Stimulated activated CD8-positive, alpha-beta memory T cell treated with anti-CD3 and anti-CD28 coated beads, Interleukin-7, amount 100 ng/mL, for 4 hours (primary cell): ENCODE data around the gene PRKACG.
"Not testable (repeated sequence)": the region's sequence is repeated elsewhere in the genome, so short reads cannot be mapped to it uniquely, and the experiment has no call there.

ENCODE experiments used
- DNase-seq, 2 donors: peaks; one replicate each; pipeline ENCODE4 v3.0.0-alpha.2; 2020; ENCODE audit warnings: low read depth in 2 of 2

Gene PRKACG

DNA sequence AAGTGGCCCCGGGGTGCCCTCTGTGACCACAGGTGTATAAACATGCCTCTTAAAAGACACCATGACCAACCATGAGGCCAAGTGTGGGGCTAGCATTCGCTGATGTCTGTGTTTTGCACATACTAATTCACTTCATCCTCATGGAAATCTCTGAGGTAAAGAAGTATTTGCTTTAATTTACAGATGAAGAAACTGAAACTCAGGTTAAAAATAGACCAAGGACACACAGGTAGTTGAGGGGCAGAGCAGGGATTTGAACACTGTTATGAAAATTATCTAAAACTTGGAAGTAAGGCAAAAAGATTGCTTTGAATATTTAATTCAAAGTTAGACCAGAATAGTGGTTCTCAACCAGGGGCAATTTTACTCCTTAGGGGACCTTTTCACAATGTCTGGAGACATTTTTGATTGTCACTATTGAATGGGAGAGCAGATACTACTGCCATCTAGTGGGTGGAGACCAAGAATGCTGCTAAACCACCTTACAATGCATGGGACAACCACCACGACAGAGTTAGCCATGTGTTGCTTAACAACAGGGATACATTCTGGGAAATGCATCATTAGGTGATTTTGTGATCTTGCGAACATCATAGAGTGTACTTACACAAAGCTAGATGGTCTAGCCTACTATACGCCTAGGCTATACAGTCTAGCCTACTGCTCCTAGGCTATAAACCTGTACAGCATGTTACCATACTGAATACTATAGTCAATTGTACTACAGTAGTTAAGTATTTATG lies 13.6 kb upstream of the PRKACG start:
- peak in 1 of 2 donors; percentile 11 for DNase-seq

DNA sequence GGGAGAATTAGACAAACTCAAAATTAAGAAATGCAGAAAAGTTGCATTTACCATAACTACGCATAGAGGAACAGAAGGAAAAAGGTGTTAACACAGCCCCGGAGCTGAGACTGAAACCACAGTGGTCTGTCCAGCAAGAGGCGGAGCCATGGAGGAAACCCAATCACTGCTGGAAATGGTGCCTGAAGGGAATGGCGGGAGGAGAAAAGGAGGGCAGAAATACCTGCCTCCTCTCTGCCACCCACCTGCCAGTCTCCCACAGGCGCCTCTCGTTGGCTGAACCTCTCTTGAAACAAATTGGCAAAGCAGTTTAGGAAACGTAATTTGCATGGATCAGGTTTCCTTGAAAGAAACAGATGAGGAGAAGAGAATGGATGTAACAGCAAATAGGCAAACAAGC lies 9.7 kb upstream of the PRKACG start:
- no peak for DNase-seq

DNA sequence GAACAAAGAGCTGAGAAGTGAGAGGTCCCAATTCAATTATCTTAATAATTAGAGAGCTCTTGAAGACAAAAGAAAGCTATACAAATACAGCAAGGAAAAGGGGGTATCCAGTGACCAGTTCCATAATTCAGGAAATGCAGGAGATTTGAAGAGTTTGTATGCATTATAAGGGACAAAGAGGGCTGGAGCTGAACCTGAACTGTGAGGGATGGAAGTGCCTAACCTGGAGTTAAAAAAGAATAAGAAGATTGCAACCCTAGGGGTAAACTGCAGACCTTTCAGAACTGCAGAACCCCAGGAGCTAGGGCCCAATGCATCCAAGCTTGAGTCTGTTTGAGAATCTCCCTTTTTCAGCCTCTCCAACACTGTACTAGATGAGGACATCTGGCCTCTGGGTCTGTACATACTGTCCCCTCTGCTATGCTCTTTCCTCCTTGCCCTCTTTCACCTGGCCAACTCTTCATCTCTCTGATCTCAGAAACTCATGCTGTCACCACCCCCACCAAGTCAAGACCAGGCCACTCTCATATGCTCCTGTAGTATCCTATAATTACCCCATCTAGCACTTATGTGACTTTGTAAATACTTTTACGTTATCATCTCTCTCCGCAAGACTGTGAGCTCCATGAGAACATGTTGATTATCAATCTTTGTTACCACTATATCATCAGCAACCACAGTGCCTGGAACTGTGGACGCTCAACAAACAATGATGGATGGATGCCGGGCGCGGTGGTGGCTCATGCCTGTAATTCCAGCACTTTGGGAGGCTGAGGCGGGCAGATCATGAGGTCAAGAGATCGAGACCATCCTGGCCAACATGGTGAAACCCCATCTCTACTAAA lies 6.6 kb upstream of the PRKACG start:
- no peak for DNase-seq

DNA sequence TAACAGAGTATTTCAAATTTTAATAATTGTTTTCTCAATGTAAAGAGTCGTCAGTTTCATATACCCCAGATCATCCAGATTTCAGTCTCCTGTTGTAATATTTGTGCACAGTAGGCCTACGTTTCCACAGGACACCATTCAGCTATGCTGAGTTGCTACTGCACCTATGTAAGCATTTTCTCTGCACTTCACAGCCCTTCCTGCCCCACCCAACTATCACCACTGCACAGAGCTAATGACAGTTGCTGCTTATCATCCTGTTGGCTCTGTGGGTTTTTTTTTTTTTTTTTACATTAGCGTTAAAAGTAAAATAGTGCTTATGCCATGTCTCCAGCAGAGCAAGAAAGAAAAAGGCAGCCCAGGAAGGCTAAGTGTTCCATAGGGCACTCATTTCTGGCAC lies 5.9 kb upstream of the PRKACG start:
- no peak for DNase-seq

DNA sequence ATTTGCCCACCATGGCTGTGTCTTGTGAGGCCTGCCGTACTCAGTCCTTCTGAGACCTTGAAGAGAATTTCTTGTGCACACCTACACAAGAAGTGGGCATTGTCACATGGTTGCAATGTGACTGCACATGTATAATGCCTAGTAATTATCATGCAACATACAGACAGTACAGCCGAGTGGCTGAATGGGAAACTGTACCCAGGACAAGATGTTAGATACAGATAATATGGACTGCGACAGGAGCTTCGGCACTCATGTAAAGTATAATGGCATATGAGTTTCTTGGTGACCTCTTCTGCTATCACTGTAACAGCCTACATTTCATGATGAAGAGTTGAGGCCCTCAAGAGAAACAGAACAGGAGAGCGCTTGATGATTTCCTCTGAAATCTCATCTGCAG lies 4.8 kb upstream of the PRKACG start:
- no peak for DNase-seq

DNA sequence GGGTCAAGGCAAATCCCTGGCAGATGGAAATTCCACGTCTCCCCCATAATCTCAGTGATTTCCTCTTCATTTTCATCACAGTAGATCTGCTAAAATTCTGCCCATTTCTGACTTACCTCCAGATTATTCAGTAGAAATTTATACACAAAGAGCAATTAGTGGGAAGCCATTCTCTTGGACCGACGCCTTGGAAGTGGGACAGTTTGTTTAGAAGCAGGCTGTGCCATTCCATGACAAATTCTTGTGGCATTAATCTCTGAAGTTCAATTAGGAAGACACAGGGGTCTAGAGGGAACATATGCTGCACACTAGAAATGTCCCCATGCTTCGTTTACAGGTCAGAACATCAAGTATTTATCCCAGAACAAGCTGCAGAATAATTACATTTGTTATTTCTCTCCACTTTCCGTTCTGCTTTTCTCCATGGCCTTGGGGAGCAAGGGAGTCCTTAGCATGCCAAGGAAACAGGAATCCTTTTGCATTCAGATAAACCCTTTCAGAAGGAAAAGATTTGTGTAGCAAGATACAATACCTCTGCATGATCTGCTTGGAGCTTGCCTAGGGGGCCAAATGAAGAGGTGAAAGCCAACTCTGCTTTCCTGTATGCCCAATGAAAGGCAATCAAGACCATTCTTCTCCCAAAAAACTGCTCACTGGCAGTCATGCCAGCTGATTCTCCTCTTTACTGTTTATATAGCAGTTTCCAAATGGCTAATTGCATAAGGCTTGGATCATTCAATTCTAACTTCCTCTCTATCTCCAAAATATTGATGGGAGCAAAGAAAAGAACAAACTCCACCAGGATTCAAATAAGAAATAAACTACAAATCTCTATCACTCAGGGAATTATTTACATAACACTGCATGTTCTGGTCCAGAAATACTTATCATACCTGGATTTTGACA lies 2.5 kb upstream of the PRKACG start:
- no peak for DNase-seq

DNA sequence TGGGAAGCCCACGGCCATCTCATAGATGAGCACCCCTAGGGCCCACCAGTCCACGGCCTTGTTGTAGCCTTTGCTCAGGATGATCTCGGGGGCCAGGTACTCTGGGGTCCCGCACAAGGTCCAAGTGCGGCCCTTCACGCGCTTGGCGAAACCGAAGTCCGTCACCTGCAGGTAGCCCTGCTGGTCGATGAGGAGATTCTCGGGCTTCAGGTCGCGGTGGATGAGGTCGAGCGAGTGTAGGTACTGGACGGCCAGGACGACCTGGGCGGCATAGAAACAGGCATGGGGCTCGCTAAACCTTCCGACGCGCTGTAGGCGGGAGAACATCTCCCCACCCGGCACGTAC lies 558 bp downstream of the PRKACG start:
- no peak for DNase-seq

DNA sequence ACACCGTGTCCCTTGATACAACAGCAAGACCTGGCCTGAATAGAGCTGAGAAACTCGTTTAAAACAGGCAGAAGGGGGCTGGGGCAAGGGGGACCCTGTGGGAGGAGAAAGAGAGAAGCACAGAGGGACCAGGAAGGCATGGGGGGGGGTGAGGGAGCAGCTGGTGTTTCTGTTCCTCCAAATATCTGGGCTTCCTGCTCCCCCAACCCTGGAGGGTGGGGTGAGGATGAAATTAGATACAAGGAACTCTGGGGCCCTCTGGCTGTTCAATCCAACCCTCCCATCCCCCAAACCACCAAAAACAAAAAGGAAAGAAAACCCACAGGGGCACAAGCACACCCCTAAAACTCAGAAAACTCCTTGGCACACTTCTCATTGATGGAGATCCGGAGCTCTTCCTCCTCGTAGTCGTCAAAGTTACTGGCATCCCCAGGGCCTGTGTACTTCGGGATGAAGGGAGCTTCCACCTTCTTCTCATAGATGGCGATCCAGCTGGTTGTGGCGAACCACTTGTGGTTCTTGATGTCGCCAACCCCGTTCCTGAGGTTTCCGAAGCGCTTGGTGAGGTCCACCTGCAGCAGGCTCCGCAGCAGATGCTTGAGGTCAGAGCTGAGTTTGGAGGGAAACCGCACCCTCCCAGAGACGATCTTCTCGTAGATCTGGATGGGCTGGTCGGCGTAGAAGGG lies 1.1 kb downstream of the PRKACG start:
- DNase-seq, result no peak

DNA sequence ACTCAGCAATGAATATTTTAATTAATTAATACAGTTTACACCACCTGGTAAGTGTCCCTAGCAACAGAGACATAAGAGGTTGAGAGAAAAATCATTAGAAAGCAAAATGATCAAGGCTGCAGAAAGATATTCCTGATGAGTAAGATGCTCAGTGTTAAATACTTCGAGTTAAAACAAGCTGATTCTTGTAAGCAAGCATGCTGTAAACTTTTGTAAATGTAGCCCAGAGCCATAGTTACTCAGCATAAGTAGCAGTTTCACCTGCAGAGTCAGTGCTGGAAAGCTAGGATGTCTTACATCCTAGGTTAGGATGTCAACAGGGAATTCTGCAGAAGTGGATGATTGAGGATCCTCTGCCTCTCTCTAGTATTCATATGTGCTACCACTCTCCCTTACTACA lies 4.2 kb downstream of the PRKACG start:
- no peak for DNase-seq

DNA sequence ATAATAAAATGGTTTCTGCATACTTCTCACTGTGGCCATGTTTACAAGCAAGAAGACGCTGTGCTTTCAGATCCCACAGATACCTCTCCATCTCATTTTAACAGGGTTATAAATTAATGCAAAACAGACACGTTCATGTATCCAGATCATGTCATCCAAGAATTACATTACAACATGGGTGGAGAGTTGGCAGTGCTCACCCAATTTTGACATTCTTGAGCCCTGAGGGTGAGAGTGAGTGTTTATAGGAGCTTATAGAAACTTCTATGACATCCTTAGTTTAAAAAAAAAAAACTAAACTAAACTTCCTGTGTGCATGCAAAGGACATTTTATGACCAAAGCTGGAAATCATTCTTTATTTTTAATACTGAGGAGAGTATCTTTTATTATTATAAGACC lies 9.1 kb downstream of the PRKACG start:
- no peak for DNase-seq

DNA sequence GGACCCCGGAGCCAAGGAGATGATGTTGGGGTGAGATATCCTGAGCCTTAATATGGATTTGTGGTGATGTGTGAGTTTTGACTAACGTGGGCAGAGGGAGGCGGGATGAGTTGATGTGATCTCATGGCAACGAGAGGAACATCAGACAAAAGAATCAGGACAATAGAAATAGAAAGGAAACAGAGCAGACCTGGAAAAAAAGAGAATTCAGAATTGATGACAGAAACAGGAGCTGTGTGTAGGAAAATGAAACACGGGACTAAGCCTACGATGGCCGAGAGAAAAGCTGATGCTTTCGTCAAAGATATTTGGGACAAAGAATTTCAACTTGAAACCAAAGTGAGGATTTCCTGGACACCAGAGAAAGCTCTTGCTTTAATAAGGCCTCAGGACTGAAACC lies 10.9 kb downstream of the PRKACG start:
- DNase-seq, result no peak

DNA sequence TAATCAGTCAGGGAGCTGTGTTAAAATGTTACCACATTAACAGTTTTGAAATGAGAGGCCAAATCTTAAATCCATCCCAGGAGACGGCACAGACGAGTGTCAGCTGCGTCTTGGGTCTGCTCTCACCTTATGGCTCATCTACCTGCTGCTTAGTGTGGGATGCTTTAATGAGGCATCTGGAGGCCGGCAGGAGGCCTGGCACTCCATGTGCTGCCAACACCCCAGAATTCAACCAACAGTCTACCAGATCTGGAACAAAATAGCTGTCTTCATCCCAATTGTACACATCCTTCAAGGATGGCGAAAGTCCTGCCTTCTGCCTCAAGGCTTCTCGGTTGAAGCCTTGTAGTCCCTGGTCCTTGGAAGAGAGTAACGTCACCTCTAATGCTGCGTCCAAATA lies 12.0 kb downstream of the PRKACG start:
- no peak for DNase-seq

DNA sequence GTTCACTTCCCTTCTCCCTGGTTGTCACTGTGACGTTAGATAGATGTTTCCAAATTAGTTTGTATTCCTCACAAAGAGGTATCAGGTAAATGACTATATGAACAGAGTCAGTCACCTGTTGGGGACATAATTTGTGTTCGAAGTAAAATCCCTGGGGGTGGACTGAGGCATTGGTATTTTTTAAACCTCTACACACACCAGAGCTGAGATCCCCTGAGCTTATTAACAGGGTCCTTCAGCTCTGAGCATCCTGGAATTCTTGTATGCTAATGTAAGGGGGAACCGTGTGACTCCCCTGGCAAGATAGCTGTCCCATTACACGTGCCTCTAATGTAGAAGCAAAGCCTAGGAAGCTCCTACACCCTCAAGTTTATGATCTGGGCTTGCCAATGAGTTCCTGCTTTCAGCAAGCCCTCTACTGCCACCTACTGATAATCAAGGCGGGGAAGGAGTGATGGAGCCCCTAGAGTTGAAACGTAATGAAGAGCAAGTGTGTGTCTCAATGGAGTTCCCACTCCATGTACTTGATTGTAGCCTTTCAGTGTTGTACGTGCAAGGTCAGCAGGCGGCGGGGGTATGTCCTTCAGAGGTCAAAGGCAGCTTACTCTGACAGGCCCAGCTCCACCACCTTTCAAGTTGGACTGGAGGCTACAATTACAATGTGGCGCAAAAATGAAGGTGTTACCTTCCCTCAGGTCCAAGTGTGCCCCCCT lies 14.4 kb downstream of the PRKACG start:
- peak; percentile 20 to 38 for DNase-seq

DNA sequence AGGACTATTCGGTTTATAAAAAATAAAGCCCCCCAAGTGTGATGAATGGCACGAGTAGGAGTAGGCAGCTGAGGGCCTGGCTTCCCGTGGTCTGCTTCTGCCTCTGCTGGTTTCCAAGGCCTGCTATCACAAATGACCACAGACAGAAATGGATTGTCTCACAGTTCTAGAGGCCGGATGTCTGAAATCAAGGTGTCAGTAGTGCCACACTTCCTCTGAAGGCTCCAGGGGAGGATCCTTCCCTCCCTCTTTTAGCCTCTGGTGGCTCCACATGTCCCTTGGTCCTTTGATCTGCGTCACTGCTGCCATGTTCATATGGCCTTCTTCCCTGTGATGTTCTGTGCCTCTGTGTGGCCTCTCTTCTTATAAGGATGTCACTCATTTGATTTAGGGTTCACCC lies 15.1 kb downstream of the PRKACG start:
- DNase-seq, result no peak

DNA sequence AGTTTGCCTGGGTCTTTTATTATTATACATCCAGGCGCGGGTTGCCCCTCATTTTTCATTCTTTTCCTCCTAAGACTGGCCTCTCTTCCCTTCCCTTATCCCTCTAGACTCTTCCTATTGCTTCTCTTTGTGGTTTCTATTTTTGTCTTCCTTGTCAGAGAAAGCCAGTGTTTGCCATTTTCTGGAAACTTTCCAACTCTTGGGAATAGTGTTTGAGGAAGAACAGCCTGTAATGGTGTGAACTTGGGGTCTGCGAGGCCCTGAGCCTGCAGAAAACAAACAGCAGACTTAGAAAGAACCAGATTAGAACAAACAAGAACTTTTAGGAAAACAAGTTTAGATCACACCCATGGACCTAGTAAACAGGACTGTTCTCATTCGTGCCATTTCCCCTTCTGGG lies 15.5 kb downstream of the PRKACG start:
- no peak for DNase-seq

DNA sequence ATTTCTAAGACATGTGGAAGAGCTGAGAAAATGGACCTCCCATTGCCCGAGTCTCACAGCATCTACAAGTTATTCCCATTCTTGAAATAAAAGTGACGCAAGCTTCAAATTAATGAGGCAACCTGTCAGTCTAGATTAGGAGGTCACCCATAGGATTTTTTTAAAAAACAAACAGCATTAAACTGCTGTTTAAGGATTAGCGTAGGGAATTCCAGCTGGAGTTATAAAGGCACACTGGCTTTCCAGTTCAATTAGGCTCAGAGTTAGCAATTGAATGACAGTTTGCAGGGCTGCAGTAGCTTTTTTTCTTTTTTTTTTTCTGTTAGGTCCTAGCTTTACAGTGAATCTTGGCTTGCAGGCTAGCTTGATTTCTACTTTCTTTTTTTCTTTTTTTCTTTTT lies 16.2 kb downstream of the PRKACG start:
- no peak for DNase-seq

DNA sequence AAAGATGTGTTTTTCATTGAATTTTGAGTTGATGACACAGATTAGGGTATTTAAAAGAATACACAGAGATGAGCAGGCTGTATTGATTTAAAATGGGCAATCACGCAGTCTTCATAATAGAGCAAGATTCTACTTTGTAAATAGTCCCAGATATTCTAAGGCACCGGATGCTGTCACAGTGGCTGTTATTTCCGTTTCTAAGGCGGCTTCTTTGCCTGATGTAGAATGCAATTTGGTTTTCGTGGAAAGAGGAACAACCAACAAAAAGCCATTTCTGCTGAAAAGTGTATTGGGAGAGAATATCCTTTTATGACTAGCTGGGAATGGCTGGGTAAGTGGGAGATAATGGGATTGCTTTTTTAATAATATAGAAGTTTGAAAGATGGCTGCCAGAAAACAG lies 17.5 kb downstream of the PRKACG start:
- DNase-seq, result no peak

DNA sequence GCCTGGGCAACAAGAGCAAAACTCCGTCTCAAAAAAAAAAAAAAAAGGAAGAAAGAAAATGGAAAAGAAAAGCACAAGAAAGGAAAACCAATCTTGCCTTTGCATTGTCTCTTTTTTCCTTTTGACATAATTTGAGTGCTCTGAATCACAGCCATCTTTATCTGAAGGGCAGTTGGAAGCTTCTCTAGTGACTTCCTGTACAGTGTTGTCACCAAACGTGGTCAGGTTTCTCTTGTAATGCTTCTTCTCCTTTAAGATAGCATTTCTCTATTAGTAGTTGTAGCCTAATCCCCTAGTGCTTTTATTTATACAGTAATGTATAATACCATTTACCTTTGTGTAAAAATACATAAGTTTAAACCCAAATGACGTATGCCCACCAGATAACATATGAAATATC lies 18.1 kb downstream of the PRKACG start:
- no peak for DNase-seq

DNA sequence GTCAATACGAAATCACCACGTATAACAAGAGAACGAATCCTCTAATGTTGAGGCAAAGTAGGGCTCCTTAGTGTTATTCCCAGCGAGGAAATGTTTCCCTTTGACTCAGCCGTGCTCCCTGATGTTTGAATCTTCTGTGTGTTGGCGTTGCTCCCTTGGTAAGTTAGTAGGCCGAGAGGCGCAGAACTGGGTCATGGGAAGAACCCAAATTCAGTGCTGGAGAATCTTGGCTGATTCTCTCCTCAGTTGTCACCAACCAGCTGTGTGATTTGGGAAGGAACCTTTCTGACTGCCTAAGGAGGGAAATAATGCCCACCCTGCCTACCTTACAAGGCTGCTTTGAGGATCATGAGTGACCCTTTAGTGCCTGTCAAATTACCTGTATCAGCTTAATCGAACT lies 22.5 kb downstream of the PRKACG start:
- no peak for DNase-seq

DNA sequence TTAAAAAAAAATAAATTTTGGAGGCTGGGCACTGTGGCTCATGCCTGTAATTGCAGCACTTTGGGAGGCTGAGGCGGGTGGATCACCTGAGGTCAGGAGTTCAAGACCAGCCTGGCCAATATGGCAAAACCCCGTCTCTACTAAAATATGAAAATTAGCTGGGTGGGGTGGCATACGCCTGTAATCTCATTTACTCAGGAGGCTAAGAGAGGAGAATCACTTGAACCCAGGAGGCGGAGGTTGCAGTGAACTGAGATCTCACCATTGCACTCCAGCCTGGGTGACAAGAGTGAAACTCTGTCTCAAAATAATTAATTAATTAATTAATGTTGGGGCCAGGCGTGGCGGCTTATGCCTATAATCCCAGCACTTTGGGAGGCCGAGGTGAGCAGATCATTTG lies 27.0 kb downstream of the PRKACG start:
- not testable (repeated sequence) for DNase-seq
